H1 (cell line): ENCODE data around the gene PPIG. TPM values are rescaled to one million over a fixed set of nuclear protein-coding genes. Genes with fewer than 3 reads are reported as not detected.

Source experiments
- CTCF ChIA-PET: fragments of 300-600 bp; sonication (Branson Sonifier 250); formaldehyde crosslinking; loops from one replicate; lab custom pipeline; 2021; ENCODE audit not compliant: partially characterized antibody; lab: Charles Lee
- POLR2A ChIA-PET: fragments of 300-600 bp; sonication (Branson Sonifier 250); formaldehyde crosslinking; loops from one replicate; lab custom pipeline; 2021; ENCODE audit warnings: inconsistent platforms; ENCODE audit not compliant: partially characterized antibody; lab: Charles Lee
- DNase-seq, 2 experiments: peaks; one replicate each; pipeline versions ENCODE4 v3.0.0 to v3.0.0-alpha.2; 2010 to 2022; ENCODE audit warnings: low spot score in 2 of 2, low read depth in 1 of 2, mixed read lengths in 1 of 2
- FAIRE-seq: peaks from 2 replicates; lab custom pipeline; 2011; peaks lifted over from hg19 to GRCh38; lab: Jason Lieb, UNC
- H2AFZ ChIP-seq: 2 replicates; pipeline ENCODE4 v1.8.1; 2012; ENCODE audit warnings: low read length, inconsistent platforms
- H2AK5ac ChIP-seq: 2 replicates; pipeline ENCODE4 v1.6.1; 2013; ENCODE audit warnings: low read depth, low read length
- H2BK120ac ChIP-seq: replicated peaks from 2 replicates; pipeline ENCODE3; 2013; ENCODE audit warnings: low read depth, low read length, inconsistent platforms
- H2BK12ac ChIP-seq: 2 replicates; pipeline ENCODE4 v1.6.1; 2013; ENCODE audit warnings: low read depth, low read length
- H2BK15ac ChIP-seq: 2 replicates; pipeline ENCODE4 v1.6.1; 2013; ENCODE audit warnings: low read length
- H2BK20ac ChIP-seq: 2 replicates; pipeline ENCODE4 v1.6.1; 2013; ENCODE audit warnings: low read length
- H2BK5ac ChIP-seq: 2 replicates; pipeline ENCODE4 v1.6.1; 2013; ENCODE audit warnings: low read depth, low read length
- H3K14ac ChIP-seq: 2 replicates; pipeline ENCODE4 v1.6.1; 2013; ENCODE audit warnings: inconsistent platforms; ENCODE audit not compliant: insufficient read length
- H3K18ac ChIP-seq: 2 replicates; pipeline ENCODE4 v1.6.1; 2013; ENCODE audit warnings: low read length; ENCODE audit errors: extremely low read depth
- H3K23ac ChIP-seq: 2 replicates; pipeline ENCODE4 v1.6.1; 2013; ENCODE audit warnings: inconsistent platforms; ENCODE audit not compliant: insufficient read length
- H3K23me2 ChIP-seq: 2 replicates; pipeline ENCODE4 v1.6.1; 2013; ENCODE audit warnings: low read depth, low read length
- H3K27ac ChIP-seq: 2 replicates; pipeline ENCODE4 v1.6.1; 2011; ENCODE audit warnings: low read depth, low read length, inconsistent platforms
- H3K27me3 ChIP-seq, 4 experiments: replicated peaks in 1 of 4; 1 replicate in 1 of 4; 2 replicates in 3 of 4; pipeline versions ENCODE4 v1.6.1 to v1.8.1; 2011 to 2013; ENCODE audit warnings: low read length in 3 of 4, mild to moderate bottlenecking in 3 of 4, inconsistent platforms in 2 of 4, mixed read lengths in 2 of 4, moderate library complexity in 1 of 4; ENCODE audit not compliant: control insufficient read depth in 3 of 4, insufficient read depth in 3 of 4; ENCODE audit errors: extremely low read depth in 1 of 4
- H3K36me3 ChIP-seq, 4 experiments: 2 replicates each; pipeline versions ENCODE4 v1.6.1 to v1.8.1; 2011 to 2013; ENCODE audit warnings: mild to moderate bottlenecking in 4 of 4, low read length in 3 of 4, moderate library complexity in 2 of 4, control low read depth in 1 of 4, inconsistent platforms in 1 of 4; ENCODE audit not compliant: insufficient read depth in 4 of 4, control insufficient read depth in 2 of 4
- H3K4ac ChIP-seq: replicated peaks from 2 replicates; pipeline ENCODE3; 2013; ENCODE audit warnings: low read length, low read depth, mixed read lengths, inconsistent platforms; ENCODE audit not compliant: insufficient read length
- H3K4me1 ChIP-seq, 4 experiments: replicated peaks in 1 of 4; 1 replicate in 1 of 4; 2 replicates in 3 of 4; pipeline versions ENCODE4 v1.6.1 to v1.8.1; 2011 to 2013; ENCODE audit warnings: low read length in 3 of 4, inconsistent platforms in 2 of 4, mixed read lengths in 1 of 4; ENCODE audit not compliant: insufficient read depth in 4 of 4, control insufficient read depth in 3 of 4
- H3K4me2 ChIP-seq, 2 experiments: 2 replicates each; pipeline versions ENCODE4 v1.6.1 to v1.8.1; 2011 to 2013; ENCODE audit warnings: low read depth in 2 of 2, low read length in 2 of 2, control low read depth in 1 of 2, inconsistent platforms in 1 of 2, mild to moderate bottlenecking in 1 of 2; ENCODE audit not compliant: insufficient read depth in 1 of 2
- H3K4me3 ChIP-seq, 4 experiments: fragments of 200-600, 300-600 bp in 1 of 4; sonication (generic), shearing (Covaris generic), sonication (Bioruptor Twin) in 1 of 4; 2 replicates each; pipeline versions ENCODE4 v1.5.1 to v1.8.1; 2011 to 2016; ENCODE audit warnings: low read length in 4 of 4, low read depth in 3 of 4, control low read depth in 2 of 4, inconsistent platforms in 2 of 4, mild to moderate bottlenecking in 2 of 4, mixed read lengths in 1 of 4, moderate library complexity in 1 of 4; ENCODE audit not compliant: insufficient read depth in 2 of 4; ENCODE audit errors: extremely low read depth in 1 of 4
- H3K56ac ChIP-seq: replicated peaks from 2 replicates; pipeline ENCODE3; 2013; ENCODE audit warnings: low read depth, mild to moderate bottlenecking, mixed read lengths, low read length, inconsistent platforms; ENCODE audit not compliant: insufficient read length
- H3K79me1 ChIP-seq: 2 replicates; pipeline ENCODE4 v1.6.1; 2013; ENCODE audit warnings: low read depth, low read length, control low read depth
- H3K79me2 ChIP-seq, 2 experiments: 2 replicates each; pipeline versions ENCODE4 v1.6.1 to v1.8.1; 2012 to 2013; ENCODE audit warnings: low read length in 2 of 2, mild to moderate bottlenecking in 2 of 2, inconsistent platforms in 1 of 2; ENCODE audit not compliant: insufficient read depth in 2 of 2, control insufficient read depth in 1 of 2
- H3K9ac ChIP-seq, 4 experiments: replicated peaks in 1 of 4; 1 replicate in 1 of 4; 2 replicates in 3 of 4; pipeline versions ENCODE4 v1.6.1 to v1.8.1; 2011 to 2013; ENCODE audit warnings: low read depth in 3 of 4, low read length in 3 of 4, control low read depth in 2 of 4, mild to moderate bottlenecking in 2 of 4, moderate library complexity in 2 of 4, inconsistent platforms in 1 of 4; ENCODE audit errors: extremely low read depth in 1 of 4
- H3K9me3 ChIP-seq, 2 experiments: 2 replicates each; pipeline versions ENCODE4 v1.6.1 to v1.8.1; 2012 to 2013; ENCODE audit warnings: mild to moderate bottlenecking in 2 of 2, moderate library complexity in 2 of 2, control low read depth in 1 of 2, inconsistent platforms in 1 of 2, low read depth in 1 of 2, low read length in 1 of 2, mixed read lengths in 1 of 2; ENCODE audit not compliant: insufficient read depth in 2 of 2
- H4K20me1 ChIP-seq, 2 experiments: replicated peaks in 1 of 2; 2 replicates each; pipeline versions ENCODE3 to v1.8.1; 2011 to 2013; ENCODE audit warnings: inconsistent platforms in 2 of 2, low read length in 2 of 2, mild to moderate bottlenecking in 1 of 2; ENCODE audit not compliant: insufficient read depth in 2 of 2, control insufficient read depth in 1 of 2
- H4K5ac ChIP-seq: 2 replicates; pipeline ENCODE4 v1.6.1; 2013; ENCODE audit warnings: low read length, low read depth, mixed read lengths, inconsistent platforms; ENCODE audit not compliant: insufficient read length
- H4K8ac ChIP-seq: 2 replicates; pipeline ENCODE4 v1.8.0; 2013; ENCODE audit warnings: mild to moderate bottlenecking, moderate library complexity, low read length, inconsistent platforms; ENCODE audit not compliant: insufficient read depth; ENCODE audit errors: extremely low read depth
- H4K91ac ChIP-seq: replicated peaks from 2 replicates; pipeline ENCODE3; 2013; ENCODE audit warnings: low read length, mixed read lengths, inconsistent platforms; ENCODE audit not compliant: insufficient read length
- ATF2 ChIP-seq: IDR thresholded peaks from 2 replicates; pipeline ENCODE4 v1.6.1; 2012; ENCODE audit warnings: low read length, inconsistent platforms
- ATF3 ChIP-seq: IDR thresholded peaks from 2 replicates; pipeline ENCODE4 v1.6.1; 2011; ENCODE audit warnings: low read depth, mild to moderate bottlenecking, low read length; ENCODE audit not compliant: insufficient read depth
- EZH2 ChIP-seq: fragments of 200-600 bp; sonication (generic); IDR thresholded peaks from 2 replicates; pipeline ENCODE4 v1.7.1; 2012; ENCODE audit warnings: low read depth, mild to moderate bottlenecking, moderate library complexity, low read length, inconsistent platforms; ENCODE audit not compliant: severe bottlenecking
- MAFK ChIP-seq: IDR thresholded peaks from 2 replicates; pipeline ENCODE4 v1.6.1; 2012; ENCODE audit warnings: low read depth, mild to moderate bottlenecking, improper control_type of control experiment, low read length
- SP4 ChIP-seq: IDR thresholded peaks from 2 replicates; pipeline ENCODE4 v1.6.1; 2012; ENCODE audit warnings: low read length, inconsistent platforms
- WGBS, 2 experiments: shearing (Covaris generic) in 1 of 2; methylation state at CpG; one replicate each; pipeline versions ENCODE4 v1.1.6 to v1.1.7; 2013 to 2015; ENCODE audit warnings: low lambda C conversion rate in 2 of 2, mixed read lengths in 2 of 2, inconsistent platforms in 1 of 2, low coverage in 1 of 2, missing lambda C conversion rate in 1 of 2; ENCODE audit not compliant: insufficient replicate concordance in 2 of 2, insufficient coverage in 1 of 2, insufficient read length in 1 of 2; ENCODE audit errors: extremely low coverage in 1 of 2, missing lambda C conversion rate in 1 of 2; 5-methylcytosine and 5-hydroxymethylcytosine counted together
- polyA plus RNA-seq, 7 experiments: library from polyadenylated mRNA; depleted of rRNA in 3 of 7; stranded (reverse) in 5 of 7; unstranded in 2 of 7; fragments of >200 nt in 5 of 7; fragments of 200-250 nt in 2 of 7; gene quantifications; 1 replicate in 5 of 7; 2 replicates in 1 of 7; 4 replicates in 1 of 7; pipeline versions ENCODE4 v1.2.1 to v1.2.3, GENCODE V29; 2011 to 2013; ENCODE audit warnings: missing spikeins in 2 of 7, mixed read lengths in 2 of 7
- total RNA-seq: library from RNA; stranded (reverse); fragmentation: NEBNext Ultra II Directional; extraction: Animal tissue kit (Norgen Biotek cat#: 25700); gene quantifications from 2 replicates; pipeline ENCODE4 v1.2.1, GENCODE V29; 2021

Gene PPIG
- total and polyA plus RNA-seq, 2 of the 8 experiments (the other 6 are each of a cell fraction or from before 2014, with no cell fraction given), result 14.7 to 71.0 TPM

- Histone ChIP-seq H2BK5ac (no peak overlapping the region), H3K23ac (no peak overlapping the region), H3K9ac (no peak overlapping the region), H3K4me3 (no peak overlapping the region), H3K56ac (no peak overlapping the region), H3K14ac (no peak overlapping the region), H4K91ac (no peak overlapping the region), H3K4me1 (no peaks in the 10 kb centered on the region), H3K27ac (no peak overlapping the region), H3K79me1 (no peaks in the 10 kb centered on the region), H3K18ac (no peak overlapping the region), H4K8ac (no peak overlapping the region), H3K4ac (no peak overlapping the region), H3K79me2 (no peaks in the 10 kb centered on the region), H4K5ac (no peak overlapping the region), H3K4me2 (no peak overlapping the region), H3K9me3 (no peaks in the 10 kb centered on the region), H3K23me2 (no peaks in the 10 kb centered on the region), H2BK120ac (no peak overlapping the region), H2BK15ac (no peak overlapping the region), H2AK5ac (no peak overlapping the region), H2BK20ac (no peak overlapping the region), H2BK12ac (no peak overlapping the region), H3K36me3 (no peaks in the 10 kb centered on the region), H4K20me1 (no peaks in the 10 kb centered on the region), H3K27me3 (no peaks in the 10 kb centered on the region), H2AFZ (no peak overlapping the region)
- POLR2A ChIA-PET, result no interaction called here
- CTCF ChIA-PET, result interaction anchor here (0.6 to 1.1 kb wide), 3 partner anchors 12 to 54 kb away, joined by 3 to 5 read pairs (median 4); no protein-coding TSS in a partner anchor
- DNase-seq (no peak), FAIRE-seq (no peak)
- TF ChIP-seq ATF2 (no peak), EZH2 (no peak), ATF3 (no peak), MAFK (no peak), SP4 (no peak)
- 65% methylated on average over 1 of the region's 1 CpG; no CpG with 5 or more reads in 1 of the 2 experiments for WGBS, 2 experiments
Observed at GRCh38 chr2:169664978-169665930, 81.1 kb downstream of the PPIG start.
